ENCODE measurements around the gene CYP4X1.
A peak's percentile ranks its signal among the peaks of the same experiment; 100 is the strongest.
"Not testable (repeated sequence)": the region's sequence is repeated elsewhere in the genome, so short reads cannot be mapped to it uniquely, and the experiment has no call there.

Gene CYP4X1

GRCh38 chr1:47002211-47002610, 21.3 kb upstream of the CYP4X1 start:
- TF ChIP-seq CTCF (conservative IDR thresholded peaks at IDR 0.05; ENCODE audit: low read length) (peak; percentile 57), EZH2phosphoT487 (IDR thresholded peaks at IDR 0.05; ENCODE audit: borderline replicate concordance) (no peak)
- H3K9me2 ChIP-seq (replicated peaks; ENCODE audit: low read depth, low read length), result no peaks in the 10 kb centered on the region
- no peaks in the 10 kb centered on the region for H3K4me1 ChIP-seq (ENCODE audit: insufficient read depth, low read length, poor library complexity, severe bottlenecking)
- H3K79me2 ChIP-seq (ENCODE audit: insufficient read depth, low read length), result no peaks in the 10 kb centered on the region
- H3K9me3 ChIP-seq (ENCODE audit: insufficient read depth, low read depth, low read length), result peaks cover 2% of the 10 kb centered on the region
- no peaks in the 10 kb centered on the region for H3F3A ChIP-seq (ENCODE audit: low read depth)
- no peak overlapping the region for H3K4me2 ChIP-seq (ENCODE audit: low read depth, low read length, poor library complexity, severe bottlenecking)
- H3K36me3 ChIP-seq (ENCODE audit: insufficient read depth, low read length), result no peaks in the 10 kb centered on the region
- H2AFZ ChIP-seq (ENCODE audit: low read length), result no peak overlapping the region
- H3K9ac ChIP-seq (ENCODE audit: low read depth, low read length, poor library complexity, severe bottlenecking), result no peak overlapping the region
- H3K4me3 ChIP-seq (ENCODE audit: low read length, poor library complexity, severe bottlenecking), result no peak overlapping the region
- H4K20me1 ChIP-seq (ENCODE audit: insufficient read depth, low read length, poor library complexity, severe bottlenecking), result no peaks in the 10 kb centered on the region
- H3K27me3 ChIP-seq (ENCODE audit: insufficient read depth, low read length, poor library complexity, severe bottlenecking), result no peaks in the 10 kb centered on the region

GRCh38 chr1:47003896-47004403, 19.5 kb upstream of the CYP4X1 start:
- TF ChIP-seq CTCF (conservative IDR thresholded peaks at IDR 0.05; ENCODE audit: low read length) (no peak), EZH2phosphoT487 (IDR thresholded peaks at IDR 0.05; ENCODE audit: borderline replicate concordance) (no peak)
- H3K36me3 ChIP-seq (ENCODE audit: insufficient read depth, low read length), result no peaks in the 10 kb centered on the region
- H2AFZ ChIP-seq (ENCODE audit: low read length), result no peak overlapping the region
- H3K79me2 ChIP-seq (ENCODE audit: insufficient read depth, low read length), result no peaks in the 10 kb centered on the region
- H4K20me1 ChIP-seq (ENCODE audit: insufficient read depth, low read length, poor library complexity, severe bottlenecking), result no peaks in the 10 kb centered on the region
- H3K4me1 ChIP-seq (ENCODE audit: insufficient read depth, low read length, poor library complexity, severe bottlenecking), result no peaks in the 10 kb centered on the region
- H3K9ac ChIP-seq (ENCODE audit: low read depth, low read length, poor library complexity, severe bottlenecking), result no peak overlapping the region
- H3K9me3 ChIP-seq (ENCODE audit: insufficient read depth, low read depth, low read length), result peaks cover 2% of the 10 kb centered on the region
- no peaks in the 10 kb centered on the region for H3F3A ChIP-seq (ENCODE audit: low read depth)
- no peaks in the 10 kb centered on the region for H3K9me2 ChIP-seq (replicated peaks; ENCODE audit: low read depth, low read length)
- H3K4me2 ChIP-seq (ENCODE audit: low read depth, low read length, poor library complexity, severe bottlenecking), result no peak overlapping the region
- H3K27me3 ChIP-seq (ENCODE audit: insufficient read depth, low read length, poor library complexity, severe bottlenecking), result no peaks in the 10 kb centered on the region
- no peak overlapping the region for H3K4me3 ChIP-seq (ENCODE audit: low read length, poor library complexity, severe bottlenecking)

GRCh38 chr1:47006437-47006836, 17.0 kb upstream of the CYP4X1 start:
- H3K4me2 ChIP-seq (ENCODE audit: low read depth, low read length, poor library complexity, severe bottlenecking); H4K20me1 ChIP-seq (ENCODE audit: insufficient read depth, low read length, poor library complexity, severe bottlenecking); H2AFZ ChIP-seq (ENCODE audit: low read length); H3K27me3 ChIP-seq (ENCODE audit: insufficient read depth, low read length, poor library complexity, severe bottlenecking); H3K9me2 ChIP-seq (replicated peaks; ENCODE audit: low read depth, low read length); H3K36me3 ChIP-seq (ENCODE audit: insufficient read depth, low read length); H3F3A ChIP-seq (ENCODE audit: low read depth); H3K4me1 ChIP-seq (ENCODE audit: insufficient read depth, low read length, poor library complexity, severe bottlenecking); H3K9me3 ChIP-seq (ENCODE audit: insufficient read depth, low read depth, low read length); H3K79me2 ChIP-seq (ENCODE audit: insufficient read depth, low read length); H3K4me3 ChIP-seq (ENCODE audit: low read length, poor library complexity, severe bottlenecking); H3K9ac ChIP-seq (ENCODE audit: low read depth, low read length, poor library complexity, severe bottlenecking): not testable (repeated sequence)

GRCh38 chr1:47013293-47013692, 10.2 kb upstream of the CYP4X1 start:
- no peaks in the 10 kb centered on the region for H3K79me2 ChIP-seq (ENCODE audit: insufficient read depth, low read length)
- no peaks in the 10 kb centered on the region for H3K36me3 ChIP-seq (ENCODE audit: insufficient read depth, low read length)
- H3F3A ChIP-seq (ENCODE audit: low read depth), result no peaks in the 10 kb centered on the region
- H3K4me1 ChIP-seq (ENCODE audit: insufficient read depth, low read length, poor library complexity, severe bottlenecking), result no peaks in the 10 kb centered on the region
- no peaks in the 10 kb centered on the region for H3K9me3 ChIP-seq (ENCODE audit: insufficient read depth, low read depth, low read length)
- TF ChIP-seq EZH2phosphoT487 (IDR thresholded peaks at IDR 0.05; ENCODE audit: borderline replicate concordance) (no peak), CTCF (conservative IDR thresholded peaks at IDR 0.05; ENCODE audit: low read length) (no peak)
- H3K4me2 ChIP-seq (ENCODE audit: low read depth, low read length, poor library complexity, severe bottlenecking), result no peak overlapping the region
- H3K9me2 ChIP-seq (replicated peaks; ENCODE audit: low read depth, low read length), result no peaks in the 10 kb centered on the region
- no peaks in the 10 kb centered on the region for H3K27me3 ChIP-seq (ENCODE audit: insufficient read depth, low read length, poor library complexity, severe bottlenecking)
- H3K9ac ChIP-seq (ENCODE audit: low read depth, low read length, poor library complexity, severe bottlenecking), result no peak overlapping the region
- no peak overlapping the region for H2AFZ ChIP-seq (ENCODE audit: low read length)
- H3K4me3 ChIP-seq (ENCODE audit: low read length, poor library complexity, severe bottlenecking), result no peak overlapping the region
- no peaks in the 10 kb centered on the region for H4K20me1 ChIP-seq (ENCODE audit: insufficient read depth, low read length, poor library complexity, severe bottlenecking)

All from Loucy (cell line).